Natural killer cell (primary cell): Measurements from ENCODE around the gene FNDC3B. TPM values are rescaled to one million over a fixed set of nuclear protein-coding genes. Genes with fewer than 3 reads are reported as not detected.

ENCODE experiments used
- ATAC-seq, 3 donors: fragments of 150-1000 bp in 2 of 3; fragments of 200-7000 bp in 1 of 3; cut with Tn5 transposase; 1 replicate in 1 of 3; 2 replicates in 2 of 3; pipeline ENCODE4 v1.10.0; 2021; ENCODE audit warnings: mild to moderate bottlenecking in 2 of 3, moderate library complexity in 2 of 3
- DNase-seq, 2 donors: peaks; one replicate each; pipeline versions ENCODE4 v3.0.0 to v3.0.0-alpha.2; 2013 to 2021; ENCODE audit warnings: mixed read lengths in 1 of 2
- H3K27ac ChIP-seq: one replicate; pipeline ENCODE4 v1.5.1; 2013; ENCODE audit warnings: mild to moderate bottlenecking, low read length
- H3K27me3 ChIP-seq: one replicate; pipeline ENCODE4 v1.6.1; 2013; ENCODE audit warnings: low read length; ENCODE audit not compliant: control insufficient read depth, insufficient read depth
- H3K36me3 ChIP-seq: one replicate; pipeline ENCODE4 v1.6.1; 2013; ENCODE audit warnings: low read length; ENCODE audit not compliant: control insufficient read depth, insufficient read depth
- H3K4me1 ChIP-seq: one replicate; pipeline ENCODE4 v1.6.1; 2013; ENCODE audit warnings: low read length; ENCODE audit not compliant: control insufficient read depth, insufficient read depth
- H3K4me3 ChIP-seq: one replicate; pipeline ENCODE4 v1.5.1; 2013; ENCODE audit warnings: low read length
- H3K9me3 ChIP-seq: one replicate; pipeline ENCODE4 v1.6.1; 2013; ENCODE audit warnings: low read length; ENCODE audit not compliant: control insufficient read depth, insufficient read depth
- H3K27ac Mint-ChIP-seq, 2 donors: one replicate each; pipeline ENCODE4 v1.8.0; 2022; ENCODE audit warnings: mild to moderate bottlenecking in 2 of 2, mixed read lengths in 2 of 2, moderate library complexity in 1 of 2
- H3K27me3 Mint-ChIP-seq, 2 donors: one replicate each; pipeline ENCODE4 v1.8.0; 2022; ENCODE audit warnings: low read depth in 2 of 2, mixed read lengths in 2 of 2
- H3K36me3 Mint-ChIP-seq: one replicate; pipeline ENCODE4 v1.8.0; 2022; ENCODE audit warnings: mixed read lengths
- H3K4me1 Mint-ChIP-seq, 2 donors: one replicate each; pipeline ENCODE4 v1.8.0; 2022; ENCODE audit warnings: mixed read lengths in 2 of 2
- H3K4me3 Mint-ChIP-seq: one replicate; pipeline ENCODE4 v1.8.0; 2022; ENCODE audit warnings: mild to moderate bottlenecking, moderate library complexity, mixed read lengths
- H3K9me3 Mint-ChIP-seq, 2 donors: one replicate each; pipeline ENCODE4 v1.8.0; 2022; ENCODE audit warnings: mixed read lengths in 2 of 2
- WGBS: methylation state at CpG from one replicate; pipeline ENCODE4 v1.1.7; 2013; ENCODE audit warnings: missing lambda C conversion rate; ENCODE audit not compliant: insufficient coverage; 5-methylcytosine and 5-hydroxymethylcytosine counted together
- intact Hi-C: fragments of 100-400 bp; cut with micrococcal nuclease; formaldehyde crosslinking; loops from one replicate; pipeline ENCODE4 v1.14.2; 2022
- total RNA-seq, 4 donors: library from RNA; stranded (reverse); fragments of 120-200 nt in 1 of 4; gene quantifications; one replicate each; pipeline versions ENCODE4 v1.2.3 to v1.2.4, GENCODE V29; 2013 to 2022
- TF ChIP-seq, protein P1 (sequence below): fragments of 200-600 bp; IDR thresholded peaks from one replicate; pipeline ENCODE4 v1.8.0; 2022; ENCODE audit warnings: antibody characterized with exemption

The FNDC3B gene
- total RNA-seq, 3 donors from 2014 or later (not counting 1 experiment from before 2014, with no cell fraction given), result 154 to 214 (median 206) TPM

DNA sequence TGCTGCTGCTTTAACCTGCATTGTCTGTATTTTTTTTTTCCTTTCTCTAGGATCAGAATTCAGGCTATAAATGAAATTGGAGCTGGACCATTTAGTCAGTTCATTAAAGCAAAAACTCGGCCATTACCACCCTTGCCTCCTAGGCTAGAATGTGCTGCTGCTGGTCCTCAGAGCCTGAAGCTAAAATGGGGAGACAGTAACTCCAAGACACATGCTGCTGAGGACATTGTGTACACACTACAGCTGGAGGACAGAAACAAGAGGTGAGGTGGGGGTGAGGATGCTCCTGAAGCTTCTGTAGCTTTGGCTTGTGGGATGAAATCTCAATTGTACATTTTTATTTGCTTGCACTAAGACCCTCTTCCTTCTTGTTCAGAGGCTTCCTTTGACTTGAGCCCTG is 323.2 kb downstream of the FNDC3B start:
- ATAC-seq, result no peak
- Mint-ChIP-seq H3K9me3 (no peaks in the 10 kb centered on the region), H3K27ac (peak overlapping the region in 1 of 2 donors; percentile 3), H3K27me3 (no peaks in the 10 kb centered on the region), H3K4me3 (no peak overlapping the region), H3K4me1 (peaks cover 38 to 70% of the 10 kb centered on the region in 2 donors), H3K36me3 (peaks cover 31% of the 10 kb centered on the region)
- Histone ChIP-seq H3K4me3 (no peak overlapping the region), H3K4me1 (no peaks in the 10 kb centered on the region), H3K27me3 (no peaks in the 10 kb centered on the region), H3K36me3 (peaks cover 52% of the 10 kb centered on the region), H3K9me3 (no peaks in the 10 kb centered on the region), H3K27ac (no peak overlapping the region)
- intact Hi-C loops, result no loop called here
- DNase-seq, result no peak
- TF ChIP-seq, protein P1, sequence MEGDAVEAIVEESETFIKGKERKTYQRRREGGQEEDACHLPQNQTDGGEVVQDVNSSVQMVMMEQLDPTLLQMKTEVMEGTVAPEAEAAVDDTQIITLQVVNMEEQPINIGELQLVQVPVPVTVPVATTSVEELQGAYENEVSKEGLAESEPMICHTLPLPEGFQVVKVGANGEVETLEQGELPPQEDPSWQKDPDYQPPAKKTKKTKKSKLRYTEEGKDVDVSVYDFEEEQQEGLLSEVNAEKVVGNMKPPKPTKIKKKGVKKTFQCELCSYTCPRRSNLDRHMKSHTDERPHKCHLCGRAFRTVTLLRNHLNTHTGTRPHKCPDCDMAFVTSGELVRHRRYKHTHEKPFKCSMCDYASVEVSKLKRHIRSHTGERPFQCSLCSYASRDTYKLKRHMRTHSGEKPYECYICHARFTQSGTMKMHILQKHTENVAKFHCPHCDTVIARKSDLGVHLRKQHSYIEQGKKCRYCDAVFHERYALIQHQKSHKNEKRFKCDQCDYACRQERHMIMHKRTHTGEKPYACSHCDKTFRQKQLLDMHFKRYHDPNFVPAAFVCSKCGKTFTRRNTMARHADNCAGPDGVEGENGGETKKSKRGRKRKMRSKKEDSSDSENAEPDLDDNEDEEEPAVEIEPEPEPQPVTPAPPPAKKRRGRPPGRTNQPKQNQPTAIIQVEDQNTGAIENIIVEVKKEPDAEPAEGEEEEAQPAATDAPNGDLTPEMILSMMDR, result no peak
- WGBS, result 100% methylated on average over 1 of the region's 1 CpG

DNA sequence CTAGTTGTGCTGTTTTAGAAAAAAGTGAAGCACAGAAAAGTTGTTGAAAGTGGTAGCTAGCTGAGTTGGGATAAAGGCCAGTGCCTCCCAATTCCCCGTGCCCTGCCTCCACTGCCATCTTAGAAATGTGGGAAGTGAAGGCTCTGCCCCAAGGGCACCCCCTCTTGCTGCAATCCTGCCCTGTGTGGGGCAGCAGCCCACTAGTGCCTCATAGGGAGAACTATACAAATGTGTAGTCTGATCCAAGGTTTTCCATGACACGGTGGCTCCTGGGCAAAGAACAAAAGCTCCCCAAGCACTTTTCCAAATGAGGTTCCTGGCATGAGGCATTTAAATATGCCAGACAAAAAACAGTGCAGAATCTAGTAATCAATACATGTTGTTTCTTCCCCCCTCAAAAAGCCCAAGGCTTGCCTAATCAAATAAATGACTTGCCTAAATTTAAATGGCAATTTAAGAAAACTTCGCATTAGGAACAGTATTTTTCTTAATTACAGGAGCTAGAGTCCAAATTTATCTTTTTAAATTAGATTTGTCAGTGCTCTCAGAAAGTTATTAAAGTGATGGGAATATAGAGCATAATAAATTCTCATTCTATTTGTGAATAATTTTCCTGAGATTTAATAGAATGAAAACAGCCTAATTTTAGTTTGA is 325.1 kb downstream of the FNDC3B start:
- Histone ChIP-seq H3K9me3 (no peaks in the 10 kb centered on the region), H3K4me1 (no peaks in the 10 kb centered on the region), H3K27ac (no peak overlapping the region), H3K4me3 (no peak overlapping the region), H3K36me3 (peaks cover 55% of the 10 kb centered on the region), H3K27me3 (no peaks in the 10 kb centered on the region)
- no peaks in the 10 kb centered on the region for H3K9me3 Mint-ChIP-seq
- DNase-seq, result no peak
- H3K36me3 Mint-ChIP-seq, result peaks cover 31% of the 10 kb centered on the region
- TF ChIP-seq, protein P1, result no peak
- H3K4me3 Mint-ChIP-seq, result no peak overlapping the region
- H3K27me3 Mint-ChIP-seq, result no peaks in the 10 kb centered on the region
- no peak for ATAC-seq
- peak overlapping the region; percentile 3 to 58 for H3K27ac Mint-ChIP-seq
- intact Hi-C loops, result no loop called here
- peaks cover 19 to 55% of the 10 kb centered on the region in 2 donors for H3K4me1 Mint-ChIP-seq
- WGBS, result 98% methylated on average over 2 of the region's 3 CpGs

GRCh38 chr3:172365028-172365567 is 325.7 kb downstream of the FNDC3B start:
- Histone ChIP-seq H3K27ac (no peak overlapping the region), H3K4me3 (no peak overlapping the region), H3K27me3 (no peaks in the 10 kb centered on the region), H3K4me1 (no peaks in the 10 kb centered on the region), H3K36me3 (peaks cover 56% of the 10 kb centered on the region), H3K9me3 (no peaks in the 10 kb centered on the region)
- peaks cover 31% of the 10 kb centered on the region for H3K36me3 Mint-ChIP-seq
- H3K9me3 Mint-ChIP-seq, result no peaks in the 10 kb centered on the region
- TF ChIP-seq, protein P1, result no peak
- peak overlapping the region in 1 of 2 donors; percentile 3 for H3K27ac Mint-ChIP-seq
- intact Hi-C loops, result no loop called here
- peaks cover 17 to 54% of the 10 kb centered on the region in 2 donors for H3K4me1 Mint-ChIP-seq
- ATAC-seq, result no peak
- no peaks in the 10 kb centered on the region for H3K27me3 Mint-ChIP-seq
- WGBS, result 96% methylated on average over 3 of the region's 3 CpGs
- no peak overlapping the region for H3K4me3 Mint-ChIP-seq
- no peak for DNase-seq
